ENCODE data around the gene INTS4.
"Not testable (repeated sequence)": the region's sequence is repeated elsewhere in the genome, so short reads cannot be mapped to it uniquely, and the experiment has no call there.

The INTS4 gene

GRCh38 chr11:77878247-77878646 is 116.2 kb downstream of the INTS4 start:
- DNase-seq (ENCODE audit: low read depth in 3 of 3): not testable (repeated sequence)

GRCh38 chr11:77876045-77876444 is 118.4 kb downstream of the INTS4 start:
- no peak for DNase-seq (ENCODE audit: low read depth in 3 of 3)

- no peak for DNase-seq (ENCODE audit: low read depth in 3 of 3)
These were observed 120.3 kb downstream of the INTS4 start for GRCh38 chr11:77874206-77874605.

GRCh38 chr11:77873345-77873744 is 121.1 kb downstream of the INTS4 start:
- no peak for DNase-seq (ENCODE audit: low read depth in 3 of 3)

GRCh38 chr11:77871855-77872254 is 122.6 kb downstream of the INTS4 start:
- DNase-seq (ENCODE audit: low read depth in 3 of 3): no peak

- no peak for DNase-seq (ENCODE audit: low read depth in 3 of 3)
These were observed 125.7 kb downstream of the INTS4 start for GRCh38 chr11:77868744-77869143.

- DNase-seq (ENCODE audit: low read depth in 3 of 3): no peak
These were observed 128.1 kb downstream of the INTS4 start for GRCh38 chr11:77866336-77866735.

GRCh38 chr11:77865805-77866204 is 128.7 kb downstream of the INTS4 start:
- DNase-seq (ENCODE audit: low read depth in 3 of 3): no peak

- DNase-seq (ENCODE audit: low read depth in 3 of 3): not testable (repeated sequence)
These were observed 133.0 kb downstream of the INTS4 start for GRCh38 chr11:77861444-77861843.

- DNase-seq (ENCODE audit: low read depth in 3 of 3): not testable (repeated sequence)
These were observed 136.5 kb downstream of the INTS4 start for GRCh38 chr11:77857906-77858457.

- no peak for DNase-seq (ENCODE audit: low read depth in 3 of 3)
These were observed 139.6 kb downstream of the INTS4 start for GRCh38 chr11:77854838-77855237.

GRCh38 chr11:77851503-77851902 is 143.0 kb downstream of the INTS4 start:
- DNase-seq (ENCODE audit: low read depth in 3 of 3): no peak

- not testable (repeated sequence) for DNase-seq (ENCODE audit: low read depth in 3 of 3)
These were observed 150.8 kb downstream of the INTS4 start for GRCh38 chr11:77843700-77844099.

- DNase-seq (ENCODE audit: low read depth in 3 of 3): no peak
These were observed 151.9 kb downstream of the INTS4 start for GRCh38 chr11:77842441-77843121.

GRCh38 chr11:77833302-77833701 is 161.2 kb downstream of the INTS4 start:
- no peak for DNase-seq (ENCODE audit: low read depth in 3 of 3)

- DNase-seq (ENCODE audit: low read depth in 3 of 3): no peak
These were observed 165.5 kb downstream of the INTS4 start for GRCh38 chr11:77828926-77829325.

Measured in stimulated activated CD4-positive, alpha-beta T cell treated with anti-CD3 and anti-CD28 coated beads, TNF-alpha, amount 100 ng/mL, for 48 hours (primary cell).